K562 (cell line): ENCODE data around the gene DBP. TPM values are rescaled to one million over a fixed set of nuclear protein-coding genes. Genes with fewer than 3 reads are reported as not detected.

Experiments used
- CEBPZ ChIP-seq: fragments of 150-350 bp; IDR thresholded peaks from 2 replicates; pipeline ENCODE4 v1.6.1; 2014; ENCODE audit warnings: low read depth, mild to moderate bottlenecking, low read length, borderline replicate concordance
- CREB1 ChIP-seq, 2 experiments: sonication (generic) in 1 of 2; formaldehyde crosslinking in 1 of 2; IDR thresholded peaks; 2 replicates each; pipeline versions ENCODE4 v1.6.1 to v1.8.0; 2012 to 2022; ENCODE audit warnings: inconsistent platforms in 1 of 2, mild to moderate bottlenecking in 1 of 2, missing genetic modification reagents in 1 of 2, moderate library complexity in 1 of 2
- CREB3L1 ChIP-seq: fragments of 450-650 bp; IDR thresholded peaks from 2 replicates; pipeline ENCODE4 v1.6.1; 2014; ENCODE audit warnings: low read depth, mild to moderate bottlenecking, moderate library complexity, borderline replicate concordance
- DIDO1 ChIP-seq: fragments of 450-650 bp; IDR thresholded peaks from 2 replicates; pipeline ENCODE4 v1.6.1; 2016; ENCODE audit warnings: low read depth, missing biosample characterization, missing genetic modification characterization
- ELF1 ChIP-seq: fragments of 200-800 bp; sonication (Bioruptor generic); IDR thresholded peaks from 2 replicates; pipeline ENCODE4 v1.6.1; 2016; ENCODE audit warnings: missing genetic modification characterization, missing compliant biosample characterization
- GABPA ChIP-seq: fragments of 200-800 bp; sonication (Bioruptor generic); conservative IDR thresholded peaks from 2 replicates; pipeline ENCODE4 v1.6.1; 2016; ENCODE audit warnings: low read depth, missing genetic modification characterization, missing compliant biosample characterization
- IRF1 ChIP-seq: sonication (generic); formaldehyde crosslinking; IDR thresholded peaks from 2 replicates; pipeline ENCODE4 v1.8.0; 2022; ENCODE audit warnings: missing genetic modification reagents, mild to moderate bottlenecking, borderline replicate concordance
- NR2C1 ChIP-seq, 2 experiments: fragments of 450-650 bp; IDR thresholded peaks; 2 replicates each; pipeline ENCODE4 v1.6.1; 2017; ENCODE audit warnings: mild to moderate bottlenecking in 2 of 2, antibody characterized with exemption in 1 of 2, inconsistent platforms in 1 of 2, missing compliant biosample characterization in 1 of 2, missing genetic modification characterization in 1 of 2
- PHB ChIP-seq: fragments of 250-450 bp; sonication (Bioruptor Pico); IDR thresholded peaks from 2 replicates; pipeline ENCODE4 v1.5.0; 2021
- SP2 ChIP-seq: IDR thresholded peaks from 2 replicates; pipeline ENCODE4 v1.6.1; 2011; ENCODE audit warnings: mild to moderate bottlenecking, low read depth, low read length, moderate library complexity; ENCODE audit not compliant: poor library complexity, severe bottlenecking; ENCODE audit errors: extremely low read depth
- STAT6 ChIP-seq: sonication (generic); formaldehyde crosslinking; IDR thresholded peaks from 2 replicates; pipeline ENCODE4 v1.8.1; 2023; ENCODE audit warnings: mild to moderate bottlenecking, missing genetic modification reagents
- ZNF12 ChIP-seq: sonication (generic); formaldehyde crosslinking; IDR thresholded peaks from 2 replicates; pipeline ENCODE4 v1.4.0; 2020; ENCODE audit warnings: mild to moderate bottlenecking, missing genetic modification reagents
- ZNF140 ChIP-seq: fragments of 250-450 bp; sonication (Bioruptor Pico); IDR thresholded peaks from 2 replicates; pipeline ENCODE4 v1.8.0; 2021; ENCODE audit warnings: moderate library complexity, mild to moderate bottlenecking, inconsistent platforms
- ZNF740 ChIP-seq, 3 experiments: fragments of 200-800 bp in 1 of 3; sonication (Bioruptor generic) in 1 of 3; sonication (generic) in 1 of 3; formaldehyde crosslinking in 1 of 3; IDR thresholded peaks; 2 replicates each; pipeline versions ENCODE4 v1.6.1 to v1.8.0; 2016 to 2022; ENCODE audit warnings: mild to moderate bottlenecking in 2 of 3, missing compliant biosample characterization in 2 of 3, missing genetic modification characterization in 2 of 3, missing genetic modification reagents in 1 of 3
- ZZZ3 ChIP-seq: fragments of 450-650 bp; IDR thresholded peaks from 2 replicates; pipeline ENCODE4 v1.6.1; 2016; ENCODE audit warnings: antibody characterized with exemption, mild to moderate bottlenecking, moderate library complexity
- polyA plus RNA-seq, 8 experiments: library from polyadenylated mRNA; depleted of rRNA in 4 of 8; stranded (reverse) in 5 of 8; unstranded in 3 of 8; fragments of >200 nt; fragmentation: Nextera tagmentation in 2 of 8; fragmentation: Illumina TruSeq in 1 of 8; extraction: Ambion mirVana in 2 of 8; extraction: Trizol in 1 of 8; gene quantifications; 2 replicates each; pipeline versions ENCODE4 v1.2.1 to v1.2.3, GENCODE V29; 2011 to 2014; ENCODE audit warnings: inconsistent platforms in 1 of 8, missing spikeins in 1 of 8
- total RNA-seq, 7 experiments: library from RNA; depleted of rRNA in 6 of 7; stranded (reverse); fragments of >200 nt in 6 of 7; fragmentation: Illumina TruSeq in 2 of 7; extraction: Trizol in 2 of 7; gene quantifications; 2 replicates each; pipeline versions ENCODE4 v1.2.1 to v1.2.3, GENCODE V29; 2011 to 2021; ENCODE audit warnings: low replicate concordance in 1 of 7

Gene DBP
- total and polyA plus RNA-seq, 9 of the 15 experiments (the other 6 are each of a cell fraction or from before 2014, with no cell fraction given), result 0.25 to 5.5 (median 1.8) TPM

- TF ChIP-seq CEBPZ, result no peak
- TF ChIP-seq ZNF740 (CRISPR knock-in tag; IDR thresholded peaks at IDR 0.05), result no peak
- no peak for TF ChIP-seq ZNF740 (tag; IDR thresholded peaks at IDR 0.05)
- TF ChIP-seq SP2, result no peak
- TF ChIP-seq NR2C1 (IDR thresholded peaks at IDR 0.05), result no peak
- peak; percentile 40; the same call in 1 of the 2 replicates for TF ChIP-seq NR2C1 (tag; IDR thresholded peaks at IDR 0.05)
- TF ChIP-seq ZNF12 (CRISPR knock-in tag), result peak; percentile 32; the same call in 1 of the 2 replicates
- TF ChIP-seq CREB1 (IDR thresholded peaks at IDR 0.05), result peak; percentile 89
- peak; percentile 96 for TF ChIP-seq CREB1 (CRISPR knock-in tag; IDR thresholded peaks at IDR 0.05)
- no peak for TF ChIP-seq PHB (CRISPR knock-in tag)
- TF ChIP-seq ZNF140 (CRISPR knock-in tag), result no peak
- 0 out of 2 replicates have a peak, but pooled peaks have one; percentile 52 for TF ChIP-seq STAT6 (CRISPR knock-in tag)
- TF ChIP-seq GABPA (tag), result 0 out of 2 replicates have a peak, but pooled peaks have one; percentile 34
- 0 out of 2 replicates have a peak, but pooled peaks have one; percentile 39 for TF ChIP-seq CREB3L1
- TF ChIP-seq DIDO1 (tag), result no peak
- TF ChIP-seq IRF1 (CRISPR knock-in tag), result no peak
- TF ChIP-seq ZZZ3, result no peak
- TF ChIP-seq ELF1, result no peak
Measured at GRCh38 chr19:48660852-48661710, 23.9 kb upstream of the DBP start (continued).
